ENCODE data around the gene PEAK3.

DNA sequence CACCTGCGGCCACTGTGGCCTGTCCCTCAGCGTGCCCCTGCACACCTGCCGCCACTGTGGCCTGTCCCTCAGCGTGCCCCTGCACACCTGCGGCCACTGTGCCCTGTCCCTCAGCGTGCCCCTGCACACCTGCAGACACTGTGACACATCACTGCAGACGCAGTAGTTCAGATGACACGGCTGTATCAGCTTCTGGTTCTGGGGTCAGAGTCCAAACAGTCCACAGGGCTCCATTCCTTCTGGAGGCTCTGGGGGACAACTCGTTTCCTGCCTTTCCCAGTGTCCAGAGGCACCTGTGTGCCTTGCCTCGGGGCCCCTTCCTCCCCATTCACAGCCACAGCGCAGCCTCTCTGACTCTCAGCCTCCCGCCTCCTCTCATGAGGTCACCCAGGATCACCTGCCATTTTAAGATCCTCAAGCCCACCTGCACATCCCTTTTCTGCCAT lies 39.9 kb downstream of the PEAK3 start:
- TF ChIP-seq CTCF (IDR thresholded peaks at IDR 0.05) (no peak), POLR2A (IDR thresholded peaks at IDR 0.05) (no peak)

All from uterus (tissue), 2 donors.